H7 (cell line): ENCODE data around the gene RPN1. TPM values are rescaled to one million over a fixed set of nuclear protein-coding genes. Genes with fewer than 3 reads are reported as not detected.
A peak's percentile ranks its signal among the peaks of the same experiment; 100 is the strongest.
"Not testable (repeated sequence)": the region's sequence is repeated elsewhere in the genome, so short reads cannot be mapped to it uniquely, and the experiment has no call there.

Experiments
- DNase-seq: peaks from one replicate; pipeline ENCODE4 v3.0.0; 2012
- H3K27me3 ChIP-seq: 2 replicates; pipeline ENCODE4 v1.6.0; 2011; ENCODE audit warnings: mild to moderate bottlenecking, low read length; ENCODE audit not compliant: control insufficient read depth, insufficient read depth
- H3K36me3 ChIP-seq: replicated peaks from 2 replicates; pipeline ENCODE4 v1.5.1; 2011; ENCODE audit warnings: low read length; ENCODE audit not compliant: control insufficient read depth, insufficient read depth
- H3K4me3 ChIP-seq: 2 replicates; pipeline ENCODE4 v1.5.1; 2011; ENCODE audit warnings: low read depth, mild to moderate bottlenecking, control low read depth, low read length, moderate library complexity; ENCODE audit not compliant: insufficient read depth
- total RNA-seq: library from RNA; depleted of rRNA; stranded (reverse); fragments of >200 nt; shearing (Covaris generic); gene quantifications from 2 replicates; pipeline ENCODE4 v1.2.3, GENCODE V29; 2014

RPN1 gene
- total RNA-seq, 1 experiment from 2014 or later: 339 TPM

- no peak for DNase-seq
- H3K27me3 ChIP-seq: no peaks in the 10 kb centered on the region; the same call in 1 of the 2 replicates
- H3K4me3 ChIP-seq: no peak overlapping the region
- no peaks in the 10 kb centered on the region for H3K36me3 ChIP-seq
Observed at GRCh38 chr3:128667641-128668040, 17.0 kb upstream of the RPN1 start.

- Histone ChIP-seq H3K27me3 (no peaks in the 10 kb centered on the region; the same call in 1 of the 2 replicates), H3K36me3 (no peaks in the 10 kb centered on the region), H3K4me3 (no peak overlapping the region)
- peak; percentile 55 for DNase-seq
Observed at GRCh38 chr3:128665362-128666021, 14.9 kb upstream of the RPN1 start.

GRCh38 chr3:128663151-128663550, 12.5 kb upstream of the RPN1 start:
- Histone ChIP-seq H3K27me3 (no peaks in the 10 kb centered on the region), H3K4me3 (no peak overlapping the region), H3K36me3 (no peaks in the 10 kb centered on the region)
- DNase-seq: peak; percentile 58

- no peak for DNase-seq
- H3K27me3 ChIP-seq: no peaks in the 10 kb centered on the region
- H3K4me3 ChIP-seq: no peak overlapping the region
- H3K36me3 ChIP-seq: no peaks in the 10 kb centered on the region
Observed at GRCh38 chr3:128655531-128655930, 4.9 kb upstream of the RPN1 start.

GRCh38 chr3:128653993-128654805, 3.6 kb upstream of the RPN1 start:
- not testable (repeated sequence) for DNase-seq, H3K36me3 ChIP-seq, H3K27me3 ChIP-seq, H3K4me3 ChIP-seq

- H3K27me3 ChIP-seq, DNase-seq, H3K4me3 ChIP-seq, H3K36me3 ChIP-seq: not testable (repeated sequence)
Observed at GRCh38 chr3:128653383-128653992, 2.9 kb upstream of the RPN1 start.

- Histone ChIP-seq H3K36me3 (peaks cover 4% of the 10 kb centered on the region), H3K27me3 (no peaks in the 10 kb centered on the region), H3K4me3 (peak overlapping the region; percentile 99; the same call in 1 of the 2 replicates)
- no peak for DNase-seq
Observed at GRCh38 chr3:128648940-128649663, 1.5 kb downstream of the RPN1 start.

- no peak overlapping the region for H3K4me3 ChIP-seq
- no peaks in the 10 kb centered on the region for H3K27me3 ChIP-seq
- no peak for DNase-seq
- H3K36me3 ChIP-seq: peaks cover 4% of the 10 kb centered on the region
Observed at GRCh38 chr3:128648402-128648801, 2.2 kb downstream of the RPN1 start.

- H3K27me3 ChIP-seq: no peaks in the 10 kb centered on the region
- no peak overlapping the region for H3K4me3 ChIP-seq
- no peak for DNase-seq
- H3K36me3 ChIP-seq: peaks cover 4% of the 10 kb centered on the region
Observed at GRCh38 chr3:128647307-128647706, 3.3 kb downstream of the RPN1 start.

GRCh38 chr3:128634075-128634611, 16.5 kb downstream of the RPN1 start:
- no peak for DNase-seq
- Histone ChIP-seq H3K4me3 (no peak overlapping the region), H3K36me3 (peaks cover 19% of the 10 kb centered on the region), H3K27me3 (no peaks in the 10 kb centered on the region)

- Histone ChIP-seq H3K36me3 (peaks cover 15% of the 10 kb centered on the region), H3K27me3 (no peaks in the 10 kb centered on the region), H3K4me3 (no peak overlapping the region)
- no peak for DNase-seq
Observed at GRCh38 chr3:128632301-128632700, 18.3 kb downstream of the RPN1 start.

GRCh38 chr3:128629936-128630335, 20.7 kb downstream of the RPN1 start:
- Histone ChIP-seq H3K36me3 (peaks cover 30% of the 10 kb centered on the region), H3K4me3 (no peak overlapping the region), H3K27me3 (no peaks in the 10 kb centered on the region)
- no peak for DNase-seq

GRCh38 chr3:128625409-128625945, 25.1 kb downstream of the RPN1 start:
- Histone ChIP-seq H3K27me3 (no peaks in the 10 kb centered on the region), H3K36me3 (peaks cover 46% of the 10 kb centered on the region)
- DNase-seq: no peak

GRCh38 chr3:128624526-128625138, 26.0 kb downstream of the RPN1 start:
- Histone ChIP-seq H3K27me3 (no peaks in the 10 kb centered on the region), H3K36me3 (peaks cover 47% of the 10 kb centered on the region), H3K4me3 (no peak overlapping the region)
- no peak for DNase-seq

More at GRCh38 chr3:128625409-128625945, 25.1 kb downstream of the RPN1 start:
- H3K4me3 ChIP-seq: no peak overlapping the region
